Measurements from ENCODE around the gene NUDT5.

DNA sequence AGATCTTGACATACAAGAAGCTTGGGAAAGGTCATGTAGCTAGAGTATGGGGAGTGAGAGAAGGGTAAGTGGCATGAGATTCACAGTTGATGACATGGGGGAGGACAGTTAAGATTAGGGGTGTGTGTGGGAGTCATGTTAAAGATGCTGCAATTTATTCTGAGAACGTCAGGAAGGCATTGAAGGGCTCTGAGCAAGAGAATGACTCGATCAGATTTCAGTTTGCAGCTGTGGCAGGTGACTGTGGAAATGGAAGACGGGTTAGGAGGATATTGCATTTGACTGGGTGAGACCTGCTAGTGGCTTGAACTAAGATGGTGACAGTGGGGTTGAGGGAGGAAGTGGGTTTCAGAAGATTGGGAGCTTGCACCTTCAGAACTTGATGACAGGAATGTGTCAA is 5.9 kb upstream of the NUDT5 start:
- TF ChIP-seq EZH2 (IDR thresholded peaks at IDR 0.05; ENCODE audit: borderline replicate concordance, insufficient read depth, low read length, poor library complexity, severe bottlenecking) (no peak), EP300 (conservative IDR thresholded peaks at IDR 0.05; ENCODE audit: poor library complexity, severe bottlenecking) (no peak), POLR2AphosphoS5 (IDR thresholded peaks at IDR 0.05) (no peak), RAD21 (conservative IDR thresholded peaks at IDR 0.05) (no peak)
